Body of pancreas (tissue), 4 donors: Measurements from ENCODE around the gene DUOXA1. TPM values are rescaled to one million over a fixed set of nuclear protein-coding genes. Genes with fewer than 3 reads are reported as not detected.

Experiments
- ATAC-seq: fragments of 150-250 bp; one replicate; pipeline ENCODE4 v1.9.1; 2016
- DNase-seq, 4 donors: peaks; one replicate each; pipeline ENCODE4 v3.0.0-alpha.2; 2019
- H3K27ac ChIP-seq, 4 donors: fragments of 200-600 bp; sonication (generic); 1 replicate in 3 of 4; 2 replicates in 1 of 4; pipeline versions ENCODE4 v1.5.1 to v1.6.1; 2016 to 2019; ENCODE audit warnings: mild to moderate bottlenecking in 1 of 4, mixed read lengths in 1 of 4, moderate library complexity in 1 of 4
- H3K27me3 ChIP-seq, 2 donors: fragments of 200-600 bp; sonication (generic); one replicate each; pipeline ENCODE4 v1.6.0; 2016; ENCODE audit warnings: mild to moderate bottlenecking in 1 of 2
- H3K36me3 ChIP-seq, 2 donors: fragments of 200-600 bp; sonication (generic); replicated peaks in 1 of 2; 2 replicates each; pipeline ENCODE4 v1.5.1; 2016; ENCODE audit warnings: low read depth in 2 of 2; ENCODE audit not compliant: insufficient read depth in 1 of 2
- H3K4me1 ChIP-seq: fragments of 200-600 bp; sonication (generic); one replicate; pipeline ENCODE4 v1.6.0; 2016
- H3K4me3 ChIP-seq, 2 donors: fragments of 200-600 bp; sonication (generic); 1 replicate in 1 of 2; 2 replicates in 1 of 2; pipeline ENCODE4 v1.5.1; 2016 to 2019
- H3K9me3 ChIP-seq, 3 donors: fragments of 200-600 bp; sonication (generic); 1 replicate in 2 of 3; 2 replicates in 1 of 3; pipeline ENCODE4 v1.5.1; 2016
- CTCF ChIP-seq, 7 experiments: fragments of 450-650 bp in 4 of 7; fragments of 200-600 bp in 3 of 7; sonication (generic) in 3 of 7; IDR thresholded peaks; one replicate each; pipeline ENCODE4 v1.5.1; 2016 to 2019; ENCODE audit warnings: antibody characterized with exemption in 7 of 7
- POLR2A ChIP-seq, 3 donors: fragments of 450-650 bp; IDR thresholded peaks; one replicate each; pipeline ENCODE4 v1.6.1; 2016; ENCODE audit warnings: antibody characterized with exemption in 3 of 3, mild to moderate bottlenecking in 2 of 3
- WGBS, 2 donors: methylation state at CpG; one replicate each; pipeline ENCODE4 v1.1.5; 2017; 5-methylcytosine and 5-hydroxymethylcytosine counted together
- intact Hi-C: fragments of 100-400 bp; cut with DNase I; formaldehyde crosslinking; loops from one replicate; pipeline ENCODE4 v1.15.1; 2023
- total RNA-seq, 2 donors: library from RNA; depleted of rRNA; stranded (reverse); fragments of >200 nt; gene quantifications; one replicate each; pipeline ENCODE4 v1.1.0, GENCODE V29; 2016

DUOXA1 gene
- total RNA-seq, 2 donors from 2014 or later, result not detected

- 8 to 14% methylated on average over 9 to 11 of the region's 13 CpGs for WGBS, 2 donors
- intact Hi-C loops, result no loop called here
- Histone ChIP-seq H3K36me3 (no peaks in the 10 kb centered on the region), H3K4me3 (no peak overlapping the region), H3K27me3 (peaks cover 0 to 38% of the 10 kb centered on the region in 2 donors), H3K9me3 (no peaks in the 10 kb centered on the region), H3K4me1 (peaks cover 36% of the 10 kb centered on the region), H3K27ac (no peak overlapping the region)
- no peak for DNase-seq
- no peak for TF ChIP-seq CTCF (IDR thresholded peaks at IDR 0.05)
- no peak for TF ChIP-seq POLR2A (IDR thresholded peaks at IDR 0.05)
- no peak for ATAC-seq
Measured at GRCh38 chr15:45112143-45112590, 17.5 kb downstream of the DUOXA1 start.

- no peak for DNase-seq
- TF ChIP-seq CTCF (IDR thresholded peaks at IDR 0.05), result no peak
- TF ChIP-seq POLR2A (IDR thresholded peaks at IDR 0.05), result no peak
- Histone ChIP-seq H3K4me1 (peaks cover 30% of the 10 kb centered on the region), H3K4me3 (no peak overlapping the region), H3K27ac (no peak overlapping the region), H3K36me3 (no peaks in the 10 kb centered on the region), H3K9me3 (no peaks in the 10 kb centered on the region), H3K27me3 (peaks cover 0 to 32% of the 10 kb centered on the region in 2 donors)
- 8 to 18% methylated on average over 19 to 67 of the region's 71 CpGs for WGBS, 2 donors
- peak; percentile 36 for ATAC-seq
- intact Hi-C loops, result no loop called here
Measured at GRCh38 chr15:45111390-45112142, 18.1 kb downstream of the DUOXA1 start.

GRCh38 chr15:45110256-45110820 is 19.3 kb downstream of the DUOXA1 start:
- whole genome bisulfite sequencing, 2 donors, result 55 to 65% methylated on average over 11 of the region's 11 CpGs
- H3K4me3 ChIP-seq, result no peak overlapping the region
- intact Hi-C loops, result no loop called here
- no peaks in the 10 kb centered on the region for H3K9me3 ChIP-seq
- no peaks in the 10 kb centered on the region for H3K36me3 ChIP-seq
- no peak for TF ChIP-seq CTCF (IDR thresholded peaks at IDR 0.05)
- no peak for TF ChIP-seq POLR2A (IDR thresholded peaks at IDR 0.05)
- H3K27me3 ChIP-seq, result peaks cover 0 to 32% of the 10 kb centered on the region in 2 donors
- H3K27ac ChIP-seq, result no peak overlapping the region
- H3K4me1 ChIP-seq, result peaks cover 29% of the 10 kb centered on the region
- DNase-seq, result no peak
- no peak for ATAC-seq

DNA sequence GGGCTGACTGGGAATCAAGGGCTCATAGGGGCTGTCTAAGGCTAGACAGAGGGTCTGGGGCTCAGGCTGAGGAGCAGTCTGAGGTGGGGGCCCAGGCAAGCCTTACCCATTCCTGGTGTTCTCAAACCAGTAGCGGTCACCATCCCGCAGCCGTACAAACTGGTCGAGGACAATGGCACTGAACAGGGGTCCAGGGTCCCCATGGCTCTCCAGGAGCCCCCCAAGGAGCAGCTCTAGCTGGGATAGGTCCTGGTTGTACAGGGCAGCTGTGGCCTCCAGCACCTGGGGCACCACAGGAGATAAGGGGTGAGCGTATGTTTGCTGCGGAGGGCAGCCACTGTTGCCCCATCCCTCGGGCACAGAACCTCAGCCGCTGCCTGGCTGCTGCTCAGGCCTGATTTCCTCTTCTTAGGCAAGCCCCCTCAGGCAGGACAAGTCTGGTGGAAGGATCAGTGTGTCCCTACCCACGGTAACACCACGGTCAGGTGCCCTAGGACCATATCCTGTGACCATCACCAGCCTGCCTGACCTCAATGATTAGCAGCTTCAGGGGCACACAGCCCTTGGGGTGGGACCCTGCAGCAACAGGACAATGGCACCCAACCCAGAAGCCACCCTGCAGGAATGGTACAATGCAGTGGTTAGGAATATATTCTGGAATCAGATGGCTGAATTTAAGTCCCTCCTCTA is 21.6 kb downstream of the DUOXA1 start:
- intact Hi-C loops, result no loop called here
- WGBS, 2 donors, result 81 to 89% methylated on average over 3 to 10 of the region's 10 CpGs
- Histone ChIP-seq H3K27me3 (peaks cover 0 to 18% of the 10 kb centered on the region in 2 donors), H3K4me1 (peaks cover 14% of the 10 kb centered on the region), H3K4me3 (no peak overlapping the region), H3K27ac (no peak overlapping the region), H3K36me3 (no peaks in the 10 kb centered on the region), H3K9me3 (no peaks in the 10 kb centered on the region)
- no peak for DNase-seq
- TF ChIP-seq CTCF (IDR thresholded peaks at IDR 0.05) (no peak), POLR2A (IDR thresholded peaks at IDR 0.05) (no peak)
- no peak for ATAC-seq
